Spleen (tissue), 7 donors: ENCODE measurements around the gene SASH3.
"Not testable (repeated sequence)": the region's sequence is repeated elsewhere in the genome, so short reads cannot be mapped to it uniquely, and the experiment has no call there.

Source experiments
- POLR2A ChIP-seq, 3 donors: fragments of 450-650 bp; IDR thresholded peaks; one replicate each; pipeline ENCODE4 v1.5.1; 2017; ENCODE audit warnings: antibody characterized with exemption in 3 of 3, mild to moderate bottlenecking in 1 of 3
- POLR2AphosphoS5 ChIP-seq, 3 donors: sonication (generic); formaldehyde crosslinking; IDR thresholded peaks; one replicate each; pipeline ENCODE4 v1.5.1; 2017; ENCODE audit warnings: antibody characterized with exemption in 3 of 3
- TF ChIP-seq, protein P1 (sequence below), 11 experiments: fragments of 200-600 bp in 7 of 11; fragments of 450-650 bp in 4 of 11; sonication (generic) in 4 of 11; IDR thresholded peaks in 8 of 11; conservative IDR thresholded peaks in 3 of 11; 1 replicate in 7 of 11; 2 replicates in 4 of 11; pipeline versions ENCODE4 v1.4.0 to v1.8.0; 2016 to 2021; ENCODE audit warnings: antibody characterized with exemption in 11 of 11, inconsistent platforms in 4 of 11, mild to moderate bottlenecking in 1 of 11
- donor health status: DM: no; HTN: no; CAD: no; lungs with moderate emphysema.
- donor health status: DM: no; HTN: no; CAD: no.
- donor health status: DM: no; HTN: no; CAD: no.

- TF ChIP-seq, protein P1, sequence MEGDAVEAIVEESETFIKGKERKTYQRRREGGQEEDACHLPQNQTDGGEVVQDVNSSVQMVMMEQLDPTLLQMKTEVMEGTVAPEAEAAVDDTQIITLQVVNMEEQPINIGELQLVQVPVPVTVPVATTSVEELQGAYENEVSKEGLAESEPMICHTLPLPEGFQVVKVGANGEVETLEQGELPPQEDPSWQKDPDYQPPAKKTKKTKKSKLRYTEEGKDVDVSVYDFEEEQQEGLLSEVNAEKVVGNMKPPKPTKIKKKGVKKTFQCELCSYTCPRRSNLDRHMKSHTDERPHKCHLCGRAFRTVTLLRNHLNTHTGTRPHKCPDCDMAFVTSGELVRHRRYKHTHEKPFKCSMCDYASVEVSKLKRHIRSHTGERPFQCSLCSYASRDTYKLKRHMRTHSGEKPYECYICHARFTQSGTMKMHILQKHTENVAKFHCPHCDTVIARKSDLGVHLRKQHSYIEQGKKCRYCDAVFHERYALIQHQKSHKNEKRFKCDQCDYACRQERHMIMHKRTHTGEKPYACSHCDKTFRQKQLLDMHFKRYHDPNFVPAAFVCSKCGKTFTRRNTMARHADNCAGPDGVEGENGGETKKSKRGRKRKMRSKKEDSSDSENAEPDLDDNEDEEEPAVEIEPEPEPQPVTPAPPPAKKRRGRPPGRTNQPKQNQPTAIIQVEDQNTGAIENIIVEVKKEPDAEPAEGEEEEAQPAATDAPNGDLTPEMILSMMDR (IDR thresholded peaks at IDR 0.05 in 8 of 11, conservative IDR thresholded peaks at IDR 0.05 in 3 of 11): not testable (repeated sequence)
- not testable (repeated sequence) for TF ChIP-seq POLR2A, POLR2AphosphoS5 (IDR thresholded peaks at IDR 0.05)
Observed at GRCh38 chrX:129742759-129743152, 37.0 kb upstream of the SASH3 start.
